Fibroblast of lung (primary cell): ENCODE results near the gene TMEM63C. TPM values are rescaled to one million over a fixed set of nuclear protein-coding genes. Genes with fewer than 3 reads are reported as not detected.

ENCODE experiments used
- DNase-seq, 2 donors: peaks; one replicate each; pipeline versions ENCODE4 v3.0.0 to v3.0.0-alpha.2; 2010; ENCODE audit warnings: low read depth in 2 of 2
- H2AFZ ChIP-seq: 2 replicates; pipeline ENCODE4 v1.5.1; 2012; ENCODE audit warnings: low read length, control low read depth, inconsistent platforms
- H3K27ac ChIP-seq: 2 replicates; pipeline ENCODE4 v1.5.1; 2011; ENCODE audit warnings: low read length, control low read depth; ENCODE audit not compliant: insufficient read depth
- H3K27me3 ChIP-seq: 2 replicates; pipeline ENCODE4 v1.5.1; 2011; ENCODE audit warnings: mild to moderate bottlenecking, low read length; ENCODE audit not compliant: control insufficient read depth, insufficient read depth
- H3K36me3 ChIP-seq: 2 replicates; pipeline ENCODE4 v1.5.1; 2011; ENCODE audit warnings: low read length; ENCODE audit not compliant: control insufficient read depth, insufficient read depth
- H3K4me1 ChIP-seq: 2 replicates; pipeline ENCODE4 v1.5.1; 2011; ENCODE audit warnings: low read length; ENCODE audit not compliant: control insufficient read depth, insufficient read depth; ENCODE audit errors: extremely low read depth
- H3K4me2 ChIP-seq: 2 replicates; pipeline ENCODE4 v1.5.1; 2011; ENCODE audit warnings: low read length, control low read depth; ENCODE audit not compliant: insufficient read depth; ENCODE audit errors: extremely low read depth
- H3K4me3 ChIP-seq, 4 experiments: fragments of 200-600 bp in 1 of 4; sonication (generic) in 1 of 4; replicated peaks in 1 of 4; 2 replicates each; pipeline ENCODE4 v1.5.1; 2011 to 2016; ENCODE audit warnings: low read length in 4 of 4, low read depth in 3 of 4, mild to moderate bottlenecking in 3 of 4, control low read depth in 2 of 4, inconsistent platforms in 1 of 4, mixed read lengths in 1 of 4; ENCODE audit not compliant: insufficient read depth in 1 of 4; ENCODE audit errors: control extremely low read depth in 1 of 4
- H3K79me2 ChIP-seq: 2 replicates; pipeline ENCODE4 v1.5.1; 2012; ENCODE audit warnings: mild to moderate bottlenecking, low read length, inconsistent platforms; ENCODE audit not compliant: control insufficient read depth, insufficient read depth
- H3K9ac ChIP-seq: 2 replicates; pipeline ENCODE4 v1.5.1; 2011; ENCODE audit warnings: mild to moderate bottlenecking, low read length, control low read depth; ENCODE audit not compliant: insufficient read depth
- H3K9me3 ChIP-seq: 2 replicates; pipeline ENCODE4 v1.5.1; 2012; ENCODE audit warnings: low read depth, low read length; ENCODE audit not compliant: control insufficient read depth, insufficient read depth
- H4K20me1 ChIP-seq: 2 replicates; pipeline ENCODE4 v1.5.1; 2011; ENCODE audit warnings: low read length; ENCODE audit not compliant: control insufficient read depth, insufficient read depth; ENCODE audit errors: extremely low read depth
- CTCF ChIP-seq, 2 donors: IDR thresholded peaks in 1 of 2; conservative IDR thresholded peaks in 1 of 2; 1 replicate in 1 of 2; 2 replicates in 1 of 2; pipeline ENCODE4 v1.5.1; 2011 to 2012; ENCODE audit warnings: low read length in 2 of 2, control low read depth in 1 of 2, inconsistent platforms in 1 of 2, low read depth in 1 of 2, mild to moderate bottlenecking in 1 of 2
- EZH2 ChIP-seq: IDR thresholded peaks from 2 replicates; pipeline ENCODE4 v1.5.1; 2012; ENCODE audit warnings: low read length, control low read depth, mild to moderate bottlenecking; ENCODE audit errors: missing control alignments
- polyA plus RNA-seq, 2 donors: library from polyadenylated mRNA; depleted of rRNA in 1 of 2; stranded (reverse) in 1 of 2; unstranded in 1 of 2; fragments of >200 nt; gene quantifications; 2 replicates each; pipeline ENCODE4 v1.2.1, GENCODE V29; 2011 to 2012; ENCODE audit warnings: missing spikeins in 1 of 2
- total RNA-seq: library from RNA; depleted of rRNA; stranded (reverse); fragments of >200 nt; gene quantifications from 2 replicates; pipeline ENCODE4 v1.2.1, GENCODE V29; 2014

The TMEM63C gene
- total and polyA plus RNA-seq, 2 donors (not counting 1 experiment from before 2014, with no cell fraction given): 0.66 TPM; not detected in 1

DNA sequence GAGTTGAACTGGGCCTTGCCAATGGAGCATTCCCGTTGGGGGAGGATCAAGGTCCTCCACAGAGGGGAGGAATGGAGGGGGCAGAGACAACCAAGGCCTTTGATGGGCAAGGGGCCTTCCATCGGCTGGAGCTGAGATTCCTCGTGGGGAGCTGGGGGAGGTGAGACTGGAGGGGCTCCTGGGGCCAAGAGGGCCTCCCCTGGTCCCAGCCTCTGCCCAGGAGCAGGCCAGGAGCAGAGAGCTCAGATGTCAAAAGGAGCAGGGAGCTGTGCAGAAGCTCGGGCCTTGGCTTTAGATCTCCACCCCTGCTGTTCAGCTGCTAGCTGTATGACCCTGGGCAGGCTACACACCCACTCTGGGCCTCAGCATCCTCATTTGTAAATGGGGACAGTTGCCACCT, 24.0 kb downstream of the TMEM63C start:
- Histone ChIP-seq H3K9me3 (no peaks in the 10 kb centered on the region), H3K27me3 (peaks cover 4% of the 10 kb centered on the region), H2AFZ (no peak overlapping the region), H3K36me3 (no peaks in the 10 kb centered on the region), H3K4me1 (no peaks in the 10 kb centered on the region), H3K9ac (no peak overlapping the region), H4K20me1 (no peaks in the 10 kb centered on the region), H3K79me2 (no peaks in the 10 kb centered on the region), H3K27ac (no peak overlapping the region), H3K4me2 (no peak overlapping the region), H3K4me3 (no peak overlapping the region)
- TF ChIP-seq CTCF (conservative IDR thresholded peaks at IDR 0.05 in 1 of 2, IDR thresholded peaks at IDR 0.05 in 1 of 2; ENCODE audit: low read depth in 1 of 2, low read length in 2 of 2) (no peak), EZH2 (no peak)
- no peak for DNase-seq

- no peak for DNase-seq
- H3K79me2 ChIP-seq: no peaks in the 10 kb centered on the region
- H3K4me2 ChIP-seq: no peak overlapping the region
- no peak overlapping the region for H3K4me3 ChIP-seq
- peaks cover 4% of the 10 kb centered on the region for H3K27me3 ChIP-seq
- H3K9ac ChIP-seq: no peak overlapping the region
- H3K36me3 ChIP-seq: no peaks in the 10 kb centered on the region
- no peaks in the 10 kb centered on the region for H4K20me1 ChIP-seq
- no peaks in the 10 kb centered on the region for H3K4me1 ChIP-seq
- no peak overlapping the region for H2AFZ ChIP-seq
- TF ChIP-seq CTCF (conservative IDR thresholded peaks at IDR 0.05 in 1 of 2, IDR thresholded peaks at IDR 0.05 in 1 of 2; ENCODE audit: low read depth in 1 of 2, low read length in 2 of 2): no peak
- TF ChIP-seq EZH2: no peak
- H3K9me3 ChIP-seq: no peaks in the 10 kb centered on the region
- H3K27ac ChIP-seq: no peak overlapping the region
Observed at GRCh38 chr14:77206261-77206824, 24.7 kb downstream of the TMEM63C start.

DNA sequence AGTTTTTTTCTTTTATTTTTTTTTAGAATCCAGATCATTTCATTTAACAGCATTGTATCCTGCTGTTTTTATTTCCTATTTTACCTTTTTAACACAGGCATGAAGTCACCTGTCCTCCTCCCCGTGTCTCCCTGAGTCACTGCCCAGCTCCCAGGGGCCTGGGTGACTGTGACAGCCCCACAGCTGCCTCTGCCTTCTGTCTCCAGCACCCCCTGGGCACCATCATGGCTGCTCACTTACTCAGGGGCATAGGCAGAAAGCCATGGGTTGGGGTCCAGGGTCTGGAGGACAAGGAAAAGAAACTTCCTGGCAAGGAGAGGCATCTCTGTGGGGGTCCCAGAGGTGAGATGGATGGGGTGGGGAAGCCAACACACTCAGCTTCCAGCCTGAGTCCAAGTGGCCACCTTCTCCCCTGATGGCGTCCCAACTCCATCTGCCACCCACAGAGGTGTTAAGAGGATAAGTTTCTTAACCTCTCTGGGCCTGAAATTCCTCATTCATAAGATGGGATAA, 25.3 kb downstream of the TMEM63C start:
- Histone ChIP-seq H4K20me1 (no peaks in the 10 kb centered on the region), H3K9me3 (no peaks in the 10 kb centered on the region), H2AFZ (no peak overlapping the region), H3K4me2 (no peak overlapping the region), H3K36me3 (no peaks in the 10 kb centered on the region), H3K79me2 (no peaks in the 10 kb centered on the region), H3K4me3 (no peak overlapping the region), H3K4me1 (no peaks in the 10 kb centered on the region), H3K9ac (no peak overlapping the region), H3K27ac (no peak overlapping the region), H3K27me3 (peaks cover 4% of the 10 kb centered on the region)
- no peak for TF ChIP-seq EZH2
- TF ChIP-seq CTCF (conservative IDR thresholded peaks at IDR 0.05 in 1 of 2, IDR thresholded peaks at IDR 0.05 in 1 of 2; ENCODE audit: low read depth in 1 of 2, low read length in 2 of 2): no peak
- no peak for DNase-seq
